Activated CD4-positive, alpha-beta T cell treated with anti-CD3 and anti-CD28 coated beads for 24 hours (primary cell): ENCODE results near the gene RUNX1.

Source experiments
- DNase-seq, 2 donors: peaks; one replicate each; pipeline ENCODE4 v3.0.0-alpha.2; 2020; ENCODE audit warnings: low read depth in 2 of 2

RUNX1 gene

GRCh38 chr21:34924194-34924593 is 124.9 kb downstream of the RUNX1 start:
- DNase-seq = no peak

- no peak for DNase-seq
These were observed 125.5 kb downstream of the RUNX1 start for GRCh38 chr21:34923626-34924025.

- DNase-seq = no peak
These were observed 125.9 kb downstream of the RUNX1 start for GRCh38 chr21:34923202-34923601.

GRCh38 chr21:34922479-34922878 is 126.6 kb downstream of the RUNX1 start:
- no peak for DNase-seq

- no peak for DNase-seq
These were observed 128.0 kb downstream of the RUNX1 start for GRCh38 chr21:34921151-34921550.

- no peak for DNase-seq
These were observed 129.7 kb downstream of the RUNX1 start for GRCh38 chr21:34919406-34919805.

- DNase-seq = no peak
These were observed 132.7 kb downstream of the RUNX1 start for GRCh38 chr21:34916446-34916845.

GRCh38 chr21:34915364-34915841 is 133.7 kb downstream of the RUNX1 start:
- DNase-seq = no peak

GRCh38 chr21:34914239-34914638 is 134.9 kb downstream of the RUNX1 start:
- no peak for DNase-seq

- DNase-seq = no peak
These were observed 135.3 kb downstream of the RUNX1 start for GRCh38 chr21:34913811-34914210.

GRCh38 chr21:34912022-34912945 is 136.8 kb downstream of the RUNX1 start:
- DNase-seq = no peak

- DNase-seq = no peak
These were observed 137.7 kb downstream of the RUNX1 start for GRCh38 chr21:34911360-34911759.

GRCh38 chr21:34910396-34910795 is 138.7 kb downstream of the RUNX1 start:
- DNase-seq = no peak

- DNase-seq = no peak
These were observed 139.4 kb downstream of the RUNX1 start for GRCh38 chr21:34909492-34910292.

- no peak for DNase-seq
These were observed 140.6 kb downstream of the RUNX1 start for GRCh38 chr21:34908419-34909055.

- DNase-seq = no peak
These were observed 141.4 kb downstream of the RUNX1 start for GRCh38 chr21:34907461-34908418.

- DNase-seq = no peak
These were observed 142.7 kb downstream of the RUNX1 start for GRCh38 chr21:34906401-34906800.

- no peak for DNase-seq
These were observed 143.9 kb downstream of the RUNX1 start for GRCh38 chr21:34905218-34905537.

GRCh38 chr21:34904526-34905217 is 144.4 kb downstream of the RUNX1 start:
- no peak for DNase-seq

- DNase-seq = no peak
These were observed 148.7 kb downstream of the RUNX1 start for GRCh38 chr21:34900376-34900775.

GRCh38 chr21:34899760-34900159 is 149.3 kb downstream of the RUNX1 start:
- DNase-seq = no peak
